Activated naive CD4-positive, alpha-beta T cell treated with anti-CD3 and anti-CD28 coated beads, Interleukin-2, amount 50 U/mL, for 72 hours (primary cell): ENCODE data around the gene MB21D2. TPM values are rescaled to one million over a fixed set of nuclear protein-coding genes. Genes with fewer than 3 reads are reported as not detected.
A peak's percentile ranks its signal among the peaks of the same experiment; 100 is the strongest.

Source experiments
- ATAC-seq, 2 donors: fragments of 150-1000 bp; cut with Tn5 transposase; 2 replicates each; pipeline ENCODE4 v1.10.0; 2021; ENCODE audit warnings: mild to moderate bottlenecking in 2 of 2, moderate library complexity in 2 of 2
- DNase-seq, 2 donors: peaks; one replicate each; pipeline ENCODE4 v3.0.0; 2021 to 2022; ENCODE audit warnings: low spot score in 2 of 2
- H3K27ac Mint-ChIP-seq, 2 donors: one replicate each; pipeline ENCODE4 v1.8.0; 2022; ENCODE audit warnings: mild to moderate bottlenecking in 2 of 2, mixed read lengths in 2 of 2
- H3K36me3 Mint-ChIP-seq, 2 donors: one replicate each; pipeline ENCODE4 v1.8.0; 2022; ENCODE audit warnings: mixed read lengths in 2 of 2
- H3K9me3 Mint-ChIP-seq, 2 donors: one replicate each; pipeline ENCODE4 v1.8.0; 2022; ENCODE audit warnings: mixed read lengths in 2 of 2
- total RNA-seq, 2 donors: library from RNA; stranded (reverse); gene quantifications; one replicate each; pipeline ENCODE4 v1.2.3, GENCODE V29; 2022

MB21D2 gene
- total RNA-seq, 2 donors from 2014 or later: 1.5 to 3.7 TPM

DNA sequence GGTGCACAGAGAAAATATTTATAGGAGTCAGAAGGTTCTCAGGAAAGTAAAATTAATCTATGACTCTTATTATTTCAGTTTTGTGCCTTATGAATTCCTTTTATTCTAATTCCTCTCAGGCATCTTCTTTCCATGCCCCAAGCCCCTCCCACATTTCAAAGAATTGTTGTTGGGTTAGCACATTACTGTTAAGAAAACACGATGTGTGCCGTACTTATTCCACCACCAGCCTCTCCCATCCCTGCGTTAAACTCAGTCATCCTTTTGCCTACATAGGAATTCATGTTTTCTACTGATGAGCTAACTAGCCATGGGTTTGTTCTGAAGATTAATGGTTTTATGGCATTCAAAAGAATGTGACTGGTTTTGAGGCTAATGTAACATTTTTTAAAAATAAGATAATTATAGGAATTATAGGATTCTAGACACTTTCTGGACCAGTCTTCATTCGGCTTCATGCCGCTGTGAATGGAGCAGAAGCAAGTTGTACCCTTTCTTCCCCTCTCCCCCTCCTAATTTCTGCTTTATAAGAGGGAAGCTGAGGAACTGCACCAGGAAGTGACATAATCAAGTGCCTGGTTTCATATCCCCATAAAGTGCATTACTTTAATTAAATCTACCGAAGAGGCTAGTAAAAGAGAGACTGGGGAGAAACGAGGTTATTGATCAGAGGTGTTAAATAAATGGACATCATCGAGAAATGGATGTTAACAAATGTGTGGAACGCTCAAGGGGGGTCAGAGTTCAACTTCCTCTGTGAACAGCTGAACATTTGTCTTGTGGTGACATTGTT, 12.3 kb upstream of the MB21D2 start:
- ATAC-seq (no peak), DNase-seq (no peak)
- Mint-ChIP-seq H3K36me3 (no peaks in the 10 kb centered on the region), H3K9me3 (no peaks in the 10 kb centered on the region), H3K27ac (no peak overlapping the region)

DNA sequence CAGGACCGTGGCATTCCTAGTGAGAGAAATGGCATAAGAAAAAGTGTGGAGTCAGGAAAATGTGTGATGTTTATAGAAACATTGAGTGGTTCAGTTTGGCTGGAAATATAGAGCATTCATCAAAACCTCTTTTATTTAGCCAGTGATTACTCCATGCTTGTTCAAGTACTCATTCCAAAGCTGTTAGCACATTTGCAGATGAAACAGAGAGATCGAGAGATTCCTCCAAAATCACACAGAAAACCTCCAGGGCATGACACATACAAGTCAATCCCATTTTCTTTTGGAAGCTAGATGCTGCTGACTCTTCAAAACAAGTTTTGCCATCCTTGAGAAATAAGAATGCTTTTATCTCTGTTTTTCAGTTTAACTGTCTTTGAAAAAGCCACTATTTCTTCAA, 11.5 kb upstream of the MB21D2 start:
- no peaks in the 10 kb centered on the region for H3K36me3 Mint-ChIP-seq
- H3K9me3 Mint-ChIP-seq: no peaks in the 10 kb centered on the region
- no peak overlapping the region for H3K27ac Mint-ChIP-seq
- DNase-seq (no peak), ATAC-seq (no peak)

DNA sequence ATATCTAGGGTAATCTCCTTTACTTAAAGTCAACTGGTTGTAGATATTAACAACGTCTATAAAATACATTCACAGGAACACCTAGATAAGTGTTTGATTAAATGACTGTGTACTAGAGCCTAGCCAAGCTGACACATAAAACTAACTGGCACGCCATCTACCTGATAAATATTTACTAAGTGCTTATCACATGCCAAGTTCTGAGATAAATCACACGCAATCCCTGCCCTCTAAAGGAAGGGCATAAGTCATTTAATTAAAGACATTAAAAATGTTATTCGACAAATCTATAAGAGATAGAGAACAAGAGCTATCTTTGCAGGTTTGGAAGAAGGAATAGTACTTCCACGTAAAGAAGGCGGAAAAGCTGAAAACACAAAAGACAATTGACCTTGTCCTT, 11.1 kb upstream of the MB21D2 start:
- Mint-ChIP-seq H3K9me3 (no peaks in the 10 kb centered on the region), H3K36me3 (no peaks in the 10 kb centered on the region), H3K27ac (no peak overlapping the region)
- ATAC-seq: no peak
- no peak for DNase-seq

DNA sequence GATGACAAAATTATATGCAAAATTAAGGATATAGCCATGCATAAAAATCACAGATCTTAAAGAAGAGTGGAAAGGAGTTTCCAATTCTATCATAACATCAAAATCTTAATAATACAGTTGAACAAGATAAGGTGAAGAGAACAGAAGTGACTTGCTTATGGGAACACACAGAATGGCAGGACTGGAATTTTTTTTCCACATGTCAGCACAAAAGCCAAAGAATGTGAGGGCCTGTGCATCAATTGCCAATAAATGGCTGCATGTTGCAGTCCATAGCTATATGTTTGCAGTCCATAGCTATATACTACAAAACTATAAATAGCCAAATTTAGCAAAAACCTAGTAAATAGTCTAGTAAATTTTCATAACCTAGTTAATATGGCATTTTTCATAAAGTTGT, 10.4 kb upstream of the MB21D2 start:
- Mint-ChIP-seq H3K27ac (no peak overlapping the region), H3K9me3 (no peaks in the 10 kb centered on the region), H3K36me3 (no peaks in the 10 kb centered on the region)
- no peak for DNase-seq
- no peak for ATAC-seq

DNA sequence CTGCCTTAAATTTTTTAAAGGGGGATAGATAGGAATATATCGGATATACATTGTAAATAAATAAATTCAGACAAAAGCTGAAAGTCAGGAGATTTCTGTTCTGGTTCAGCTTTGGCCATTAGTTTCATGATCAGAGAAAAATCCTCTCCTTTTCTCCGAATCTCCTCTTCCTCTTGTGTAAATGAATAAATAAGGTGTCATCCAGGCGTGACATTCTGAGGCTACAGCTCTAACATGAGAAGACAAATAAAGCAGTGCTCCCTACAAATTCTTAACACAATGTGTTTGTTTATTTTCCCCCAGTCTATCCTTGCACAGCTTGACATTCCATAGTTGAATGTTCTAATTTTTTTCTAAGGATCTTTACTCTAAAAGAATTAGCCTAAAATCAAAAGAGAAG, 9.4 kb upstream of the MB21D2 start:
- Mint-ChIP-seq H3K36me3 (no peaks in the 10 kb centered on the region), H3K27ac (no peak overlapping the region), H3K9me3 (no peaks in the 10 kb centered on the region)
- ATAC-seq (no peak), DNase-seq (no peak)

DNA sequence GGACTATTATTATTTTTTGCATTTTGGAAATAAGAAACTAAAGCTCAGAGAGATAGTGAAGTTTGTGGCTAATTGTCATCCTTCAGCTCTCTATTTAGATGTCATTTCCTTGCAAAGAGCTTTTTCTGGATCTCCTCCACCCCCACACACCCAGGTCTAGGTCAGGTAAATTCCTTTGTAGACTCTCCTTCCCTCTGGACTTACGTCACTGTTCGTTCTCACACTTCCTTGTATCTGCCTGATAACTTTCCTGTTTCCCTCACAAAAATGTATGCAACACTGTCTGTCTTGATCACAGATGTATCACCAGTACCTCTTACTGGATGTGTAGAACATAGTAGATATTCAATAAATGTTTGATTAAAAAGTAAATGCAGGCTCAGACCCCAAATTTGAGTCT, 6.1 kb upstream of the MB21D2 start:
- DNase-seq: no peak
- Mint-ChIP-seq H3K36me3 (no peaks in the 10 kb centered on the region), H3K9me3 (no peaks in the 10 kb centered on the region), H3K27ac (no peak overlapping the region)
- no peak for ATAC-seq

DNA sequence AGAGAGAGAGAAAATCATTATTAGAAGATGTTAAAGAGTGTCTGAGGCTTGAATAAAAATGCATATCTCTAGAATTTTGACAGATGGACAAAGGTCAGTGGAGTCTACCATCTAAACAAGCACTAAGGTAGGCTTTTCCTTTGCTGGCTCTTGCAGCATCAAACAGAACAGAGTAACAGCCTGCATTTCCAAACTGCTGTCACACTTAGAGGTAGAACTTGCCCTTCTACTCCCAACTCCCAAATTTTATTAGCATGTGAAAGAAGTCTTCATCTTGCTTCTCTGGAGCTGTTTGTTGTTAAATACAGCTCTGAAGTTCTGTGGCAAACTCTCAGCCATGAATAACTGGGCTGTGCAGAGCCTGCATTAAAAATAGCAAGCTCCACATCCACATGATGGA, 4.1 kb upstream of the MB21D2 start:
- Mint-ChIP-seq H3K36me3 (peaks cover 6 to 7% of the 10 kb centered on the region in 2 donors), H3K9me3 (no peaks in the 10 kb centered on the region)

DNA sequence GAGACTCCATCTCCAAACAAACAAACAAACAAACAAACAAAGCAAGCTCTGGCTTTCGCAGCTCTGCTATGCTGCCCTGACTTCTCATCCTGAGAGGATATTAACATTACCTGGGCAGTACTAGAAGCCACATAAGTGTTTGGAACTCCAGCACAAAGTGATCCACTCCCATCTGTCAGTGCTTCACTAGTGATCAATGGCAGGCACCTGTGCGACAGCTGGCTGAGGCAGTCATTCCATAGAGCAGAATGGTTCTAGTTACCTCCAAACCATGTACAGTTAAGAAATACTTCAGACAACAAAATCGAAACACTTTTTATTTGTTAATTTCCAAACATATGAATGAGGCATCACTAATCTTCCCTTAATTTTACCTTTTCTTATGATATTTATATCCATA, 2.8 kb upstream of the MB21D2 start:
- Mint-ChIP-seq H3K27ac (no peak overlapping the region), H3K9me3 (no peaks in the 10 kb centered on the region), H3K36me3 (peaks cover 7 to 17% of the 10 kb centered on the region in 2 donors)
- no peak for DNase-seq
- no peak for ATAC-seq

More for the DNA sequence above, 4.1 kb upstream of the MB21D2 start:
- H3K27ac Mint-ChIP-seq: no peak overlapping the region
- no peak for DNase-seq
- ATAC-seq: no peak

DNA sequence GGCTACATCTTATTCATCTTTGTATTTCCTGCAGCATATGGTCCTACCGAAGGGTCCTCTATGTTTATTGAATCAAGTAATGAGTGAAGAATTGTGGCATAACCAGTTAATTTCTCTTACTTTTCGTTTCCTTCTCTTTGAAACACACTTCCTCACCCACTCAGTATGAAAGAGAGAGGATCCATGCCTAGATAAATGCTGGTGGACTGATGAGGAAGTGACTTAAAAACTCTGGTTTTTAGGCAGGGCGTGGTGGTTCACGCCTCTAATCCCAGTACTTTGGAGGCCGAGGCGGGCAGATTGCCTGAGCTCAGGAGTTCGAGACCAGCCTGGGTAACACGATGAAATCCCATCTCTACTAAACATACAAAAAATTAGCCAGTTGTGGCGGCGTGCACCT, 2.2 kb upstream of the MB21D2 start:
- no peak for ATAC-seq
- Mint-ChIP-seq H3K9me3 (no peaks in the 10 kb centered on the region), H3K27ac (no peak overlapping the region), H3K36me3 (peaks cover 7 to 17% of the 10 kb centered on the region in 2 donors)
- no peak for DNase-seq

DNA sequence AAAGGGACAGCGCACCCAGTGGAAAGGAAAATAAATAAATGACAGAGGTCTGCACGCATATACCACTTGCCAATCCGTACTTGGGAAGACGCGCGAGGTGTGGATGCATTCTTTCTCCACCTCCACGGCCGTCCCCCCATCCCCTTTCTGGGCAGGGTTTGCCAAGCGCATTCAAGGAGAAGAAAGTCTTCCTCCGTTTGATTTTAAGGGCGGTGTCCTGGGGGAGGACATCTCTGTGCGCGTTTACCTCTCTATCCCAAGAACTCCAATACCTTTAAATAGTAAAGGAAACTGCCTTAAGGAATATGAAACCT, 576 bp upstream of the MB21D2 start:
- no peak for ATAC-seq
- no peaks in the 10 kb centered on the region for H3K9me3 Mint-ChIP-seq
- DNase-seq: no peak
- peaks cover 7 to 17% of the 10 kb centered on the region in 2 donors for H3K36me3 Mint-ChIP-seq
- peak overlapping the region; percentile 55 to 94 for H3K27ac Mint-ChIP-seq

DNA sequence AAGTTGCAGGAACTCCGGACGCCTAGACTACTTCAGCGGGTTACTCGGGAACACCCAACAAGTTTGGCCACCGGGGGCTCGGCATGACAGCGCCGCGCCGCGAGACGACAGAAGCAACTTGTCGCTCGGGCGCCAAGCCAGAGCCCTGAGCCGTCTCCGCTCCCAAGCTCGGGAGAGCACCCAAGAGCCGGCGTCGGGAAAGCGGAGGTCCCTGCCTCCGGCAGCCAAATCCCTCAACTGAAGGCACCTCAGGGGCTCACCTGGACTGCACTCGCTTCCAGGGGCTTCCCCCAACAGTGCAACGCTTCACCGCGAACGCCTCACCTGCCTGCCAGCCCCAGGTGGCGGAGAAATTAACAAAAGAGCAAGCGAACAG, 640 bp downstream of the MB21D2 start:
- peak; percentile 44 to 51 for ATAC-seq
- Mint-ChIP-seq H3K9me3 (no peaks in the 10 kb centered on the region), H3K36me3 (peaks cover 7 to 18% of the 10 kb centered on the region in 2 donors), H3K27ac (peak overlapping the region; percentile 79 to 94)
- peak in 1 of 2 donors; percentile 43 for DNase-seq

DNA sequence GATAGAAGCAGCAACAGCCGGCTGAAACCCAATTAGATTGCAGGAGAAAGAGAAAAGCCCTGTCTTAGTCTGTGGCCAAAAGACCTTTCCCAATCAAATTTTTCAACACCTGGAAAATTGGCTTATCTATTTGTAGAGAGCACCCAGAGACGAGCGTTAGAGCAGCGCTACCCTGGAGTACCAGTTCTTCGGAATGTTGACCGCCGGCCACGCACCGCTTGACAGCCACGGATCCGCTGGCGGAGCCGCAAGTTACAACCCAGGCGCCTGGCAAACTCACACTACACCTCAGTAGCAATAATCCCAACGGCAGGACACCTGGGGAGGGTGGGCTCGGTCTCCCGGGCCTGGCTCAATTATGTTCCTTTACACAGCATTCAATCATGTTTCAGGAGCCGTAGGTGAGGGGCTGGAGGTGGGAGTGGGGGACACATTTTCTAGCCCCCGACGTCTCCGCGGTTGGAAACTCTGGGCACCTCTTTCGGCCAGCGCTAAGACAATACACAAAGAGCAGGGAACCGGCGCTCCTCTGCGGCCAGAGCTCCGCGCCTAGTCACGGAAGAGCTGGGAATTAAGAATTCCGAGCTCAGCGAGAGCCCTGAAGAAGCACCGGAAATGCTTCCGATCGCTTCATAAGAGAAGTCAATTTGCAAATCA, 1.2 kb downstream of the MB21D2 start:
- H3K27ac Mint-ChIP-seq: peak overlapping the region; percentile 79 to 94
- peaks cover 7 to 23% of the 10 kb centered on the region in 2 donors for H3K36me3 Mint-ChIP-seq
- H3K9me3 Mint-ChIP-seq: no peaks in the 10 kb centered on the region
- no peak for DNase-seq
- peak in 1 of 2 donors; percentile 30 for ATAC-seq

DNA sequence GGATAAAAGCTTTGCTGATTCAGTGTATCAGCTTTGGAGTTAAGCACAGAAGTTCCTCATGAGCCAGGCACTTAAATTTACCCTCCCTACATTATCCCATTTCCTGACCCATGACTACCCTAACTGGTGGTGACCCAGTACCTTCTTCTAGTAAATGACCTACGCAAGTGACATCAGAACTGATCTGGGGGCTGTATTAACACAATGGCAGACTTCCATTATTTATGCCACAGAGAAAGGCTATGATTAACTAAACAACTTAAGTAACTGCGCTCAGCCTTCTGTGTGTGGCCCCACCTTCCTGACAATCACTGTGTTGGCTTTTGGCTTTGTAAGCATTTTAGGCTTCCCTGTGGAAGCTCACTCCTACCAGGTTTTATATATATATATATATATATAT, 1.9 kb downstream of the MB21D2 start:
- Mint-ChIP-seq H3K36me3 (peaks cover 7 to 24% of the 10 kb centered on the region in 2 donors), H3K9me3 (no peaks in the 10 kb centered on the region), H3K27ac (no peak overlapping the region)
- no peak for ATAC-seq
- DNase-seq: no peak

DNA sequence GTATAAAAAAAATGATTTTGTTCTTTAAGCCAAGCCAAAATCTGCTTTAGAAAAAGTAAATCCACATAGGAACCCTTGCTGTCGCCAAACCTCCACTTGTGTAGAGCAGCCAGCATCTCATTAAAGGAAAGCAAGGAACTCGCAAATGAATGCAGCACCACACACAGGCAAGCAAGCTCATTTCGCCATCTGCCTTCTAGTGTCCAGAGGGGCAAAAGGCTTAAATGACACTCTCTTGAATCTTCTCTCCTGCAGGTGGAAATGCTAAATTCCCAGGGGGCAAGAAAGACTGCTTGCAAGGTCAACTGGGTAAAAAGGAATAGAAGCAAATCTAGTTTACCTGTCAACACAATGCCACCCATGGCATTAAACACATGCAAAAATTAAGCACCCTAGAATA, 2.4 kb downstream of the MB21D2 start:
- H3K27ac Mint-ChIP-seq: no peak overlapping the region
- no peak for ATAC-seq

DNA sequence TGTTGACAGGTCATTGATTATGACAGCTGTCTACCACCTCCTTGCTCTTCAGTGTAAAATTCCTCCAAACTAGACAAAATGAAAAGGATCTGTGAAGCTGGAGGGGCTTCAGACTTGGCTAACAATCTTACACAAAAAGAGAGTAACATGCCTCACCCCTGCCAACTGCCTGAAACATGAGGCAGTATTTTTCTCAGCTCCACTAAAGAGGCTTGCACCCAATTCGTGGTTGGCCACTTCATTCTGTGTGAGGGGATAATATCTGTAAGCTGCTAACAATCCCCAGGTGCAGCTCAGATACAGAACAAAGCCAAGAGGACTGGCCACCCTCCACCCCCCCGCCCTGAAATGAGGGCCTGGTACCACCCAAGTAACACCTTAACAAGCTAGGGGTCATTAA, 2.8 kb downstream of the MB21D2 start:
- no peak overlapping the region for H3K27ac Mint-ChIP-seq
- peaks cover 7 to 24% of the 10 kb centered on the region in 2 donors for H3K36me3 Mint-ChIP-seq
- ATAC-seq (no peak), DNase-seq (no peak)
- H3K9me3 Mint-ChIP-seq: no peaks in the 10 kb centered on the region

More for the DNA sequence above, 2.4 kb downstream of the MB21D2 start:
- no peaks in the 10 kb centered on the region for H3K9me3 Mint-ChIP-seq
- no peak for DNase-seq
- peaks cover 7 to 24% of the 10 kb centered on the region in 2 donors for H3K36me3 Mint-ChIP-seq

DNA sequence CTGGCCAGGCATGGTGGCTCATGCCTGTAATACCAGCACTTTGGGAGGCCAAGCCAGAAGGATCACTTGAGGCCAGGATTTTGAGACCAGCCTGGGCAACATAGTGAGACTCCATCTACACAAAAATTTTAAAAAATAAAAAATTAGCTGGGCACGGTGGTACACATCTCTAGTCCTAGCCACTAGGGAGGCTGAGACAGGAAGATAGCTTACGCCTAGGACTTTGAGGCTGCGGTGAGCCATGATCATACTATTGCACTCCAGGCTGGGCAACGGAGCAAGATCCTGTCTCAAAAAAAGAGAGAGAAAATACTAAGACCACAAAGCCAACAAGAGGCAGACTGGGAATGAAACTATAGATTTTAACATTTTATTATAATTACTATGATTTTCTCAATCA, 4.1 kb downstream of the MB21D2 start:
- H3K9me3 Mint-ChIP-seq: no peaks in the 10 kb centered on the region
- no peak overlapping the region for H3K27ac Mint-ChIP-seq
- no peak for DNase-seq
- peaks cover 7 to 24% of the 10 kb centered on the region in 2 donors for H3K36me3 Mint-ChIP-seq
- ATAC-seq: no peak

DNA sequence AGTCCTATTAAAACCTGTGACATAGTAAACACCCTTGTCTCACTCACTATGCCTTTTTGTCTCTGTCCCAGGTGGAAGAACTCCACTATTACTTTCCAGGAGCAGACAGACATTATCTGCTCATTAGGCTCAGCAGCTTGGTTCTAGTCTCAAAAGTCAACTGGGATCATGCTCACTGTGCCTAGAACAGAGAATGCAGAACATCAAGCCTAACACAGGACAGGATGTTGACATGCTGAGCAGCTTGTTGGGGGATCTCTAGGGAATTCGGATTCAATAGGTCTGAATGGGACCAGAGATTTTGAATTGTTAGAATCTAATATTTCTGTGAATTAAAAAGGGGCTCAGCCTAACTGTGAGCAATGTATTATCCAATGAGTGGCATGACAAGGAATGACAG, 6.4 kb downstream of the MB21D2 start:
- no peak overlapping the region for H3K27ac Mint-ChIP-seq
- no peak for ATAC-seq
- peaks cover 0 to 12% of the 10 kb centered on the region in 2 donors for H3K36me3 Mint-ChIP-seq
- no peaks in the 10 kb centered on the region for H3K9me3 Mint-ChIP-seq
- DNase-seq: no peak

DNA sequence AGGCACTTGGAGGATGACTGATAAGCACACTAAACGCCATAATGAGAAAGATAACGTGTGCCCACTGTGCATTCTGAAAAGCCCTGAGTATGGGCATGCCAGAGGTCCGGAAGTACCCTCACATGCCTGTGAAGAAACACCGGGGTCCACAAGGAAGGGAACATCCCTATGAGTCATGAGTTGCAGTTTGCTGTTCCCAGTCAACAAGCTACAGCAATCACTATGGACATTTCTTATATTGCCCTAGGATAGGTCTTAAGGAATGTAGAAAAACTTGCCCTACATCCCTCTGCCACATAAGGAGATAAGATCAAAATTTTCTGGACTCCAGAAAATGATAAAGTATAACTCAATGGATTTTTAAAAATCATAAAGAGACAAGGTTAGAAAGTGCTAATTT, 9.9 kb downstream of the MB21D2 start:
- H3K27ac Mint-ChIP-seq: no peak overlapping the region
- H3K9me3 Mint-ChIP-seq: no peaks in the 10 kb centered on the region
- no peak for ATAC-seq
- no peak for DNase-seq
- peaks cover 4 to 7% of the 10 kb centered on the region in 2 donors for H3K36me3 Mint-ChIP-seq
